ENCODE results near the gene FYN. TPM values are rescaled to one million over a fixed set of nuclear protein-coding genes. Genes with fewer than 3 reads are reported as not detected.

FYN gene
- total and polyA plus RNA-seq, 10 of the 15 experiments (the other 5 are each of a cell fraction or from before 2014, with no cell fraction given), result 51.4 to 247 (median 138) TPM

DNA sequence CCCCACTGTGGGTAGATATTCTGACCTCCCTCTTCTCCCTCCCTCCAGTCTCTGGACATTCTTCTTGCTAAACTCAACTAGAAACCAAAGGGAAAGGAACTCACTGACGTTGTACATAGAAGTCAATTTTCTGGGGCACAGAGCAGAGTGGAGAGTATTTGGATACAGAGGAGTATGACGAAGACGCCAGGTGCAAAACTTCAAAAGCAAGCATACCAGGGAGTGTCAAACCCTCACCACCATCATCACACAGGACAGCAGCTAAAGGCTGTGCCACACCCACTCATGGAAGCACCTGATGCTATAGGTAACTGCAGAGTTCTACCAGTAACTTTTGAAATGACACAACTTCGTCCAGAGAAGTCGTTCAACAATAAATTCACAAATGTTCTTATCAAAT lies 64.8 kb downstream of the FYN start:
- Histone ChIP-seq H3K4me3 (no peak overlapping the region), H3K27me3 (replicated peaks in 1 of 2; ENCODE audit: control insufficient read depth in 2 of 2, insufficient read depth in 2 of 2, low read length in 1 of 2) (no peaks in the 10 kb centered on the region), H4K20me1 (ENCODE audit: control insufficient read depth, insufficient read depth) (no peaks in the 10 kb centered on the region), H3K9ac (ENCODE audit: control insufficient read depth, insufficient read depth, low read length) (no peak overlapping the region), H3K36me3 (ENCODE audit: control insufficient read depth in 2 of 2, insufficient read depth in 2 of 2, low read length in 1 of 2) (peaks cover under 1 to 4% of the 10 kb centered on the region in 2 experiments; a peak in 3 of 4 replicates), H3K4me1 (ENCODE audit: control insufficient read depth, insufficient read depth, low read length) (peaks cover 48% of the 10 kb centered on the region), H3K27ac (ENCODE audit: control insufficient read depth, insufficient read depth) (no peak overlapping the region), H3K79me2 (ENCODE audit: control insufficient read depth, insufficient read depth, low read length) (peaks cover 38% of the 10 kb centered on the region), H3K9me3 (replicated peaks; ENCODE audit: control insufficient read depth, insufficient read depth, low read length) (no peaks in the 10 kb centered on the region), H3K4me2 (ENCODE audit: control insufficient read depth, insufficient read depth) (no peak overlapping the region), H2AFZ (ENCODE audit: control insufficient read depth, low read depth, low read length) (no peak overlapping the region)
- 27% methylated on average over 5 of the region's 5 CpGs for WGBS (ENCODE audit: insufficient coverage, insufficient replicate concordance, low lambda C conversion rate, missing lambda C conversion rate)
- FAIRE-seq (no peak), DNase-seq (ENCODE audit: low read depth, low spot score) (no peak), ATAC-seq (no peak)
- in situ Hi-C loops (cut with MboI) (no loop called here), intact Hi-C loops (cut with micrococcal nuclease; ENCODE audit: unreplicated experiment) (no loop called here)
- no TSS peak for BruUV-seq (replicated peaks)
- ChIA-PET POLR2A (no interaction called here), CTCF (interaction anchor here (0.9 to 1.5 kb wide), 3 partner anchors 10 to 16 kb away, joined by 3 to 5 read pairs (median 3); no protein-coding TSS in a partner anchor), SMC1A (ENCODE audit: uncharacterized antibody, unreplicated experiment) (interaction anchor here (0.6 to 2.1 kb wide), 3 partner anchors 15 to 42 kb away, joined by 3 to 4 read pairs (median 3); no protein-coding TSS in a partner anchor), RAD21 (ENCODE audit: unreplicated experiment) (interaction anchor here (1.7 kb wide), 1 partner anchor 9 kb away, joined by 3 read pairs; no protein-coding TSS in a partner anchor)
- TF ChIP-seq, protein P1, sequence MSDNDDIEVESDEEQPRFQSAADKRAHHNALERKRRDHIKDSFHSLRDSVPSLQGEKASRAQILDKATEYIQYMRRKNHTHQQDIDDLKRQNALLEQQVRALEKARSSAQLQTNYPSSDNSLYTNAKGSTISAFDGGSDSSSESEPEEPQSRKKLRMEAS (IDR thresholded peaks at IDR 0.05; ENCODE audit: low read depth, low read length), result no peak
- TF ChIP-seq SREBF2 (IDR thresholded peaks at IDR 0.05; ENCODE audit: low read length), result no peak
- no peak for TF ChIP-seq NR2C2 (IDR thresholded peaks at IDR 0.05; ENCODE audit: borderline replicate concordance, control insufficient read depth, insufficient read length, low read depth)
- TF ChIP-seq SMARCA5 (IDR thresholded peaks at IDR 0.05), result no peak
- TF ChIP-seq, protein P2, sequence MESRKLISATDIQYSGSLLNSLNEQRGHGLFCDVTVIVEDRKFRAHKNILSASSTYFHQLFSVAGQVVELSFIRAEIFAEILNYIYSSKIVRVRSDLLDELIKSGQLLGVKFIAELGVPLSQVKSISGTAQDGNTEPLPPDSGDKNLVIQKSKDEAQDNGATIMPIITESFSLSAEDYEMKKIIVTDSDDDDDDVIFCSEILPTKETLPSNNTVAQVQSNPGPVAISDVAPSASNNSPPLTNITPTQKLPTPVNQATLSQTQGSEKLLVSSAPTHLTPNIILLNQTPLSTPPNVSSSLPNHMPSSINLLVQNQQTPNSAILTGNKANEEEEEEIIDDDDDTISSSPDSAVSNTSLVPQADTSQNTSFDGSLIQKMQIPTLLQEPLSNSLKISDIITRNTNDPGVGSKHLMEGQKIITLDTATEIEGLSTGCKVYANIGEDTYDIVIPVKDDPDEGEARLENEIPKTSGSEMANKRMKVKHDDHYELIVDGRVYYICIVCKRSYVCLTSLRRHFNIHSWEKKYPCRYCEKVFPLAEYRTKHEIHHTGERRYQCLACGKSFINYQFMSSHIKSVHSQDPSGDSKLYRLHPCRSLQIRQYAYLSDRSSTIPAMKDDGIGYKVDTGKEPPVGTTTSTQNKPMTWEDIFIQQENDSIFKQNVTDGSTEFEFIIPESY (IDR thresholded peaks at IDR 0.05), result no peak
- no peak for TF ChIP-seq NFIC (IDR thresholded peaks at IDR 0.05; ENCODE audit: low read depth, low read length)
- no peak for TF ChIP-seq POLR2AphosphoS2 (IDR thresholded peaks at IDR 0.05; ENCODE audit: low read depth, low read length)
- TF ChIP-seq SMC3 (IDR thresholded peaks at IDR 0.05; ENCODE audit: borderline replicate concordance, low read length), result no peak
- no peak for TF ChIP-seq EGR1 (IDR thresholded peaks at IDR 0.05; ENCODE audit: borderline replicate concordance in 1 of 2, low read depth in 2 of 2, low read length in 2 of 2)
- TF ChIP-seq EED (IDR thresholded peaks at IDR 0.05; ENCODE audit: low read depth), result no peak
- TF ChIP-seq NFYB (IDR thresholded peaks at IDR 0.05; ENCODE audit: insufficient read depth, low read depth, low read length), result no peak
- no peak for TF ChIP-seq GABPA (IDR thresholded peaks at IDR 0.05; ENCODE audit: low read depth)
- TF ChIP-seq ESRRA (IDR thresholded peaks at IDR 0.05; ENCODE audit: low read length), result no peak
